Pulmonary artery endothelial cell (primary cell): Measurements from ENCODE around the gene PLIN3. TPM values are rescaled to one million over a fixed set of nuclear protein-coding genes. Genes with fewer than 3 reads are reported as not detected.
"Not testable (repeated sequence)": the region's sequence is repeated elsewhere in the genome, so short reads cannot be mapped to it uniquely, and the experiment has no call there.

Source experiments
- DNase-seq: peaks from one replicate; pipeline ENCODE4 v3.0.0-alpha.2; 2011; ENCODE audit warnings: low read depth, low spot score
- total RNA-seq: library from RNA; depleted of rRNA; stranded (reverse); fragments of >200 nt; gene quantifications from 2 replicates; pipeline ENCODE4 v1.2.3, GENCODE V29; 2014

Gene PLIN3
- total RNA-seq, 1 donor from 2014 or later: 121 TPM

- not testable (repeated sequence) for DNase-seq
Observed at GRCh38 chr19:4892962-4893361, 25.5 kb upstream of the PLIN3 start.

GRCh38 chr19:4891066-4891465 lies 23.6 kb upstream of the PLIN3 start:
- DNase-seq: no peak

- DNase-seq: no peak
Observed at GRCh38 chr19:4889034-4889815, 21.8 kb upstream of the PLIN3 start.

- not testable (repeated sequence) for DNase-seq
Observed at GRCh38 chr19:4887803-4888202, 20.3 kb upstream of the PLIN3 start.

- not testable (repeated sequence) for DNase-seq
Observed at GRCh38 chr19:4884993-4885392, 17.5 kb upstream of the PLIN3 start.

- DNase-seq: not testable (repeated sequence)
Observed at GRCh38 chr19:4882874-4883273, 15.4 kb upstream of the PLIN3 start.

GRCh38 chr19:4879041-4879440 lies 11.6 kb upstream of the PLIN3 start:
- no peak for DNase-seq

GRCh38 chr19:4878491-4878968 lies 11.1 kb upstream of the PLIN3 start:
- DNase-seq: no peak

- DNase-seq: no peak
Observed at GRCh38 chr19:4877753-4878490, 10.5 kb upstream of the PLIN3 start.

GRCh38 chr19:4873930-4874329 lies 6.5 kb upstream of the PLIN3 start:
- no peak for DNase-seq

- no peak for DNase-seq
Observed at GRCh38 chr19:4871711-4872110, 4.2 kb upstream of the PLIN3 start.

- DNase-seq: no peak
Observed at GRCh38 chr19:4870025-4870700, 2.7 kb upstream of the PLIN3 start.

- no peak for DNase-seq
Observed at GRCh38 chr19:4868286-4868834, 893 bp upstream of the PLIN3 start.

GRCh38 chr19:4866595-4867424 lies 657 bp downstream of the PLIN3 start:
- no peak for DNase-seq

- no peak for DNase-seq
Observed at GRCh38 chr19:4861147-4861546, 6.3 kb downstream of the PLIN3 start.

- DNase-seq: no peak
Observed at GRCh38 chr19:4859697-4860096, 7.8 kb downstream of the PLIN3 start.

GRCh38 chr19:4856468-4856867 lies 11.0 kb downstream of the PLIN3 start:
- not testable (repeated sequence) for DNase-seq

- not testable (repeated sequence) for DNase-seq
Observed at GRCh38 chr19:4853506-4853905, 14.0 kb downstream of the PLIN3 start.

- DNase-seq: no peak
Observed at GRCh38 chr19:4852484-4852883, 15.0 kb downstream of the PLIN3 start.

- no peak for DNase-seq
Observed at GRCh38 chr19:4851551-4852290, 15.7 kb downstream of the PLIN3 start.
